ACC112 (cell line): ENCODE results near the gene SRSF5.
"Not testable (repeated sequence)": the region's sequence is repeated elsewhere in the genome, so short reads cannot be mapped to it uniquely, and the experiment has no call there.

ENCODE experiments used
- H2AFZ ChIP-seq: fragments of 200-600 bp; sonication (generic); one replicate; pipeline ENCODE4 v1.6.0; 2017; ENCODE audit warnings: antibody characterized with exemption, low read length; ENCODE audit not compliant: unreplicated experiment
- H3K27ac ChIP-seq: fragments of 200-600 bp; sonication (generic); 2 replicates; pipeline ENCODE4 v1.5.1; 2014; ENCODE audit warnings: low read depth, mild to moderate bottlenecking, antibody characterized with exemption, low read length, moderate library complexity
- H3K27me3 ChIP-seq: fragments of 200-600 bp; sonication (generic); 2 replicates; pipeline ENCODE4 v1.6.1; 2014; ENCODE audit warnings: mild to moderate bottlenecking, antibody characterized with exemption, low read length, moderate library complexity, mixed read lengths; ENCODE audit not compliant: insufficient read depth
- H3K36me3 ChIP-seq: fragments of 200-600 bp; sonication (generic); 2 replicates; pipeline ENCODE4 v1.6.1; 2016; ENCODE audit warnings: mild to moderate bottlenecking, antibody characterized with exemption, low read length, moderate library complexity, mixed read lengths; ENCODE audit not compliant: insufficient read depth
- H3K4me1 ChIP-seq: fragments of 200-600 bp; sonication (generic); one replicate; pipeline ENCODE4 v1.6.1; 2016; ENCODE audit warnings: low read length, mixed read lengths; ENCODE audit not compliant: insufficient read depth, unreplicated experiment, control insufficient read depth
- H3K4me3 ChIP-seq: fragments of 200-600 bp; sonication (generic); 2 replicates; pipeline ENCODE4 v1.5.1; 2014; ENCODE audit warnings: mild to moderate bottlenecking, low read depth, low read length
- H3K79me2 ChIP-seq: fragments of 200-600 bp; sonication (generic); one replicate; pipeline ENCODE4 v1.6.0; 2016; ENCODE audit warnings: low read length; ENCODE audit not compliant: control insufficient read depth, unreplicated experiment, insufficient read depth

The SRSF5 gene

GRCh38 chr14:69807192-69807591, 40.2 kb downstream of the SRSF5 start:
- no peaks in the 10 kb centered on the region for H3K4me1 ChIP-seq
- no peaks in the 10 kb centered on the region for H3K79me2 ChIP-seq
- H3K27ac ChIP-seq: no peak overlapping the region
- no peak overlapping the region for H2AFZ ChIP-seq
- peaks cover 27% of the 10 kb centered on the region; the same call in 1 of the 2 replicates for H3K27me3 ChIP-seq
- H3K36me3 ChIP-seq: no peaks in the 10 kb centered on the region
- H3K4me3 ChIP-seq: no peak overlapping the region

- H3K36me3 ChIP-seq: no peaks in the 10 kb centered on the region
- H3K27ac ChIP-seq: no peak overlapping the region
- no peak overlapping the region for H2AFZ ChIP-seq
- H3K79me2 ChIP-seq: no peaks in the 10 kb centered on the region
- H3K4me3 ChIP-seq: no peak overlapping the region
- H3K27me3 ChIP-seq: peaks cover 32% of the 10 kb centered on the region
- H3K4me1 ChIP-seq: no peaks in the 10 kb centered on the region
Observed at GRCh38 chr14:69808919-69809808, 42.2 kb downstream of the SRSF5 start.

GRCh38 chr14:69811227-69811867, 44.4 kb downstream of the SRSF5 start:
- Histone ChIP-seq H3K27ac (no peak overlapping the region), H3K79me2 (no peaks in the 10 kb centered on the region), H3K36me3 (no peaks in the 10 kb centered on the region), H3K4me1 (no peaks in the 10 kb centered on the region), H2AFZ (no peak overlapping the region), H3K4me3 (no peak overlapping the region), H3K27me3 (peaks cover 53% of the 10 kb centered on the region)

GRCh38 chr14:69811868-69812252, 44.9 kb downstream of the SRSF5 start:
- H3K79me2 ChIP-seq: no peaks in the 10 kb centered on the region
- H3K4me1 ChIP-seq: no peaks in the 10 kb centered on the region
- no peak overlapping the region for H2AFZ ChIP-seq
- H3K27ac ChIP-seq: no peak overlapping the region
- no peaks in the 10 kb centered on the region for H3K36me3 ChIP-seq
- peaks cover 58% of the 10 kb centered on the region for H3K27me3 ChIP-seq
- H3K4me3 ChIP-seq: no peak overlapping the region

- Histone ChIP-seq H3K4me1 (no peaks in the 10 kb centered on the region), H3K36me3 (no peaks in the 10 kb centered on the region)
Observed at GRCh38 chr14:69812711-69813110, 45.8 kb downstream of the SRSF5 start.

GRCh38 chr14:69813346-69813745, 46.4 kb downstream of the SRSF5 start:
- H3K79me2 ChIP-seq, H3K27ac ChIP-seq, H3K36me3 ChIP-seq, H2AFZ ChIP-seq, H3K4me1 ChIP-seq, H3K4me3 ChIP-seq: not testable (repeated sequence)
- H3K27me3 ChIP-seq: peaks cover 73% of the 10 kb centered on the region

More at GRCh38 chr14:69812711-69813110, 45.8 kb downstream of the SRSF5 start:
- no peak overlapping the region for H3K27ac ChIP-seq
- H2AFZ ChIP-seq: no peak overlapping the region
- no peaks in the 10 kb centered on the region for H3K79me2 ChIP-seq
- H3K27me3 ChIP-seq: peaks cover 66% of the 10 kb centered on the region
- no peak overlapping the region for H3K4me3 ChIP-seq

- Histone ChIP-seq H3K79me2 (no peaks in the 10 kb centered on the region), H3K4me3 (no peak overlapping the region), H3K36me3 (no peaks in the 10 kb centered on the region), H3K4me1 (no peaks in the 10 kb centered on the region), H3K27ac (no peak overlapping the region), H2AFZ (no peak overlapping the region), H3K27me3 (peaks cover 73% of the 10 kb centered on the region)
Observed at GRCh38 chr14:69814397-69814796, 47.5 kb downstream of the SRSF5 start.

- H3K27ac ChIP-seq: no peak overlapping the region
- H3K36me3 ChIP-seq: no peaks in the 10 kb centered on the region
- no peak overlapping the region for H3K4me3 ChIP-seq
- H3K4me1 ChIP-seq: no peaks in the 10 kb centered on the region
- no peak overlapping the region for H2AFZ ChIP-seq
- H3K27me3 ChIP-seq: peaks cover 79% of the 10 kb centered on the region
- H3K79me2 ChIP-seq: no peaks in the 10 kb centered on the region
Observed at GRCh38 chr14:69815556-69815955, 48.6 kb downstream of the SRSF5 start.

GRCh38 chr14:69816216-69816615, 49.3 kb downstream of the SRSF5 start:
- no peaks in the 10 kb centered on the region for H3K36me3 ChIP-seq
- H3K27ac ChIP-seq: no peak overlapping the region
- peaks cover 75% of the 10 kb centered on the region for H3K27me3 ChIP-seq
- no peak overlapping the region for H3K4me3 ChIP-seq
- H3K4me1 ChIP-seq: no peaks in the 10 kb centered on the region
- H3K79me2 ChIP-seq: no peaks in the 10 kb centered on the region
- no peak overlapping the region for H2AFZ ChIP-seq

- H3K79me2 ChIP-seq: no peaks in the 10 kb centered on the region
- H3K4me3 ChIP-seq: no peak overlapping the region
- peaks cover 64% of the 10 kb centered on the region for H3K27me3 ChIP-seq
- no peak overlapping the region for H2AFZ ChIP-seq
- no peaks in the 10 kb centered on the region for H3K36me3 ChIP-seq
- H3K27ac ChIP-seq: no peak overlapping the region
- H3K4me1 ChIP-seq: no peaks in the 10 kb centered on the region
Observed at GRCh38 chr14:69818758-69819191, 51.8 kb downstream of the SRSF5 start.

- peaks cover 60% of the 10 kb centered on the region for H3K27me3 ChIP-seq
- H3K36me3 ChIP-seq: no peaks in the 10 kb centered on the region
- no peak overlapping the region for H3K27ac ChIP-seq
- no peaks in the 10 kb centered on the region for H3K79me2 ChIP-seq
- H3K4me3 ChIP-seq: no peak overlapping the region
- H2AFZ ChIP-seq: no peak overlapping the region
- H3K4me1 ChIP-seq: no peaks in the 10 kb centered on the region
Observed at GRCh38 chr14:69819607-69820006, 52.7 kb downstream of the SRSF5 start.
